AG04449 (cell line): ENCODE measurements around the gene MOB2.

Experiments
- CTCF ChIA-PET: fragments of 350-600 bp; formaldehyde crosslinking; extraction: SDS; loops from one replicate; lab custom pipeline; 2021; ENCODE audit warnings: antibody characterized with exemption; lab: Yijun Ruan, JAX
- POLR2A ChIA-PET: fragments of 400-600, 350-600 bp; formaldehyde crosslinking; extraction: SDS; loops from one replicate; lab custom pipeline; 2020; ENCODE audit warnings: antibody characterized with exemption, inconsistent platforms; lab: Yijun Ruan, JAX
- DNase-seq: peaks from one replicate; pipeline ENCODE4 v3.0.0-alpha.2; 2010; ENCODE audit warnings: low read depth, low spot score
- H3K4me3 ChIP-seq: 2 replicates; pipeline ENCODE4 v1.5.1; 2011; ENCODE audit warnings: low read depth, mild to moderate bottlenecking, control low read depth, low read length
- TF ChIP-seq, protein P1 (sequence below): IDR thresholded peaks from one replicate; pipeline ENCODE4 v1.5.1; 2011; ENCODE audit warnings: mild to moderate bottlenecking, moderate library complexity, low read length, control low read depth, inconsistent platforms; ENCODE audit not compliant: insufficient read depth; ENCODE audit errors: missing control alignments

MOB2 gene

DNA sequence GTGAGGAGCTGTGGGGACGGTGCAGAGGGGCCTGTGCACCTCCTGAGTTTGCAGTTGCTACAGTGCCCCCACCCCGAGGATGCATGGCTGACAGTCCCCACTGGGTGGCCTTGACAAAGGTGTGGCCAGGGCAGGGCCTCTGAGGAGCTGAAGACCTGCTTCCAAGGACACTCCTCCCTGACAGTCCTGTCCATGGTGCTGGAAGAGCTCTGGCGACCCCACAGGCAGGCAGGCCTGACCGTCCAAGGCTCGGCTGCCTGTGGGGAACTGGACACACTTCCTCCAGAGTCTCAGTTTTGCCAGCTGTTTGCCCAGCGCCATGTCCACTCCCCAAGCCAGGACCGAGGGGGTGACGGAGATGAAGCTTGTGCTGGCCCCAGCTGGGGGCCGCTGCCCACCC is 64.1 kb downstream of the MOB2 start:
- TF ChIP-seq, protein P1, sequence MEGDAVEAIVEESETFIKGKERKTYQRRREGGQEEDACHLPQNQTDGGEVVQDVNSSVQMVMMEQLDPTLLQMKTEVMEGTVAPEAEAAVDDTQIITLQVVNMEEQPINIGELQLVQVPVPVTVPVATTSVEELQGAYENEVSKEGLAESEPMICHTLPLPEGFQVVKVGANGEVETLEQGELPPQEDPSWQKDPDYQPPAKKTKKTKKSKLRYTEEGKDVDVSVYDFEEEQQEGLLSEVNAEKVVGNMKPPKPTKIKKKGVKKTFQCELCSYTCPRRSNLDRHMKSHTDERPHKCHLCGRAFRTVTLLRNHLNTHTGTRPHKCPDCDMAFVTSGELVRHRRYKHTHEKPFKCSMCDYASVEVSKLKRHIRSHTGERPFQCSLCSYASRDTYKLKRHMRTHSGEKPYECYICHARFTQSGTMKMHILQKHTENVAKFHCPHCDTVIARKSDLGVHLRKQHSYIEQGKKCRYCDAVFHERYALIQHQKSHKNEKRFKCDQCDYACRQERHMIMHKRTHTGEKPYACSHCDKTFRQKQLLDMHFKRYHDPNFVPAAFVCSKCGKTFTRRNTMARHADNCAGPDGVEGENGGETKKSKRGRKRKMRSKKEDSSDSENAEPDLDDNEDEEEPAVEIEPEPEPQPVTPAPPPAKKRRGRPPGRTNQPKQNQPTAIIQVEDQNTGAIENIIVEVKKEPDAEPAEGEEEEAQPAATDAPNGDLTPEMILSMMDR, result no peak
- no peak for DNase-seq
- CTCF ChIA-PET, result no interaction called here
- no peak overlapping the region for H3K4me3 ChIP-seq
- POLR2A ChIA-PET, result no interaction called here

DNA sequence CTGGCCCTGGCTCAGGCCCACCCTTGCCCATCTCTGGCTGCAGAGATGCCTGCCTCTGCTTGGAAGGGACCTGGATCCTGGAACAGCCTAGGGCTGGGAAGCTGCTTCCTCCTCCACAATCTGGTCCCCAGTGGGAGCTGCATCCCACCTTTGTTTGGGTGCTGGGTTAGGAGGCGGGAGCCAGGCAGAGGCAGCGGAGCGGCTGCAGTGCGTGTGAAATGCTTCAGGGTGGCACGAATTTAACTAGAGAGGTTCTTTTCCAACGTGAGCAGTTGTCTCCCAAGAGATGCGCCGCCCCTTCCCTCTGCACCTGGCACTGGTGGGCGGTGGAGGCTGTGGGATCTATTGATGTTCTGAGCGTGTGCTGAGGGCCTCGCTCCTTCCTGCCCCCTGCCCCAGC is 65.3 kb downstream of the MOB2 start:
- POLR2A ChIA-PET, result no interaction called here
- CTCF ChIA-PET, result no interaction called here
- DNase-seq, result no peak
- TF ChIP-seq, protein P1, result no peak
- no peak overlapping the region for H3K4me3 ChIP-seq

DNA sequence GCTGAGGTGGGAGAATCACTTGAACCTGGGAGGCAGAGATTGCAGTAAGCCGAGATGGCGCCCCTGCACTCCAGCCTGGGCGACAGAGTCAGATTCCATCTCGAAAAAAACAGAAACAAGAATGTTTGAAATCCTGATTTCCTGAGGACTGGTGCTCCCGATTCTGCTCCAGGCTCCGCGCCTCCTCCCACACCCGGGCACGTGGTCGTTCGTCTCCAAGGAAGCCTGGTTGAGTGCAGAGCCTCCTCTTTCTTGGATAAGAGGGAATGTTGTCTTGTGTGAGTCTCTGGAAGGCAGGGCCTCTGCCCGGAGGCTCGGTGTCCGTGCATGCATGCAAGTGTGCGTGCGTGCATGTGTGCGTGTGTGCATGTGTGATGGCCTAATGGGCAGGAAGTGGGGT is 66.8 kb downstream of the MOB2 start:
- no peak for DNase-seq
- CTCF ChIA-PET, result no interaction called here
- TF ChIP-seq, protein P1, result no peak
- POLR2A ChIA-PET, result no interaction called here
- H3K4me3 ChIP-seq, result no peak overlapping the region
